ENCODE measurements around the gene NPSR1.

The NPSR1 gene

DNA sequence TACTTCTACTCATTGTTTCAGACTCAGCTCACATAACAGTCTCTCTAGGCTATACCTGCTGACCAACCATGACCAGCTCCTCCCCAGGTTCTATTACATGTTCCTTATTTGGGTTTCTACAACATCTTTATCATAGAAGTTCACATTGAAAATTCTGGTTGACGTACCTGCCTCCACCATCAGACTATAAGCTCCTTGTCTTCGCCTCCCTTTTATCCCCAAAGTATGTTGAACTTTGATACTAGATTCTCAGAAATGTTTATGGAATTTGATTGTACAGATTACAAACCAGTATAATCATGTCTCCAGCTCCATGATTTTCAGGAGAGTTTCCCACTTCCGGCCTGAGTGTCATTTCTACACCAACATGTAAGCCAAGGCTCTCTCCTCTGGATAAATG, 15.0 kb downstream of the NPSR1 start:
- no peak for DNase-seq (ENCODE audit: low read depth)
- TF ChIP-seq, protein P1, sequence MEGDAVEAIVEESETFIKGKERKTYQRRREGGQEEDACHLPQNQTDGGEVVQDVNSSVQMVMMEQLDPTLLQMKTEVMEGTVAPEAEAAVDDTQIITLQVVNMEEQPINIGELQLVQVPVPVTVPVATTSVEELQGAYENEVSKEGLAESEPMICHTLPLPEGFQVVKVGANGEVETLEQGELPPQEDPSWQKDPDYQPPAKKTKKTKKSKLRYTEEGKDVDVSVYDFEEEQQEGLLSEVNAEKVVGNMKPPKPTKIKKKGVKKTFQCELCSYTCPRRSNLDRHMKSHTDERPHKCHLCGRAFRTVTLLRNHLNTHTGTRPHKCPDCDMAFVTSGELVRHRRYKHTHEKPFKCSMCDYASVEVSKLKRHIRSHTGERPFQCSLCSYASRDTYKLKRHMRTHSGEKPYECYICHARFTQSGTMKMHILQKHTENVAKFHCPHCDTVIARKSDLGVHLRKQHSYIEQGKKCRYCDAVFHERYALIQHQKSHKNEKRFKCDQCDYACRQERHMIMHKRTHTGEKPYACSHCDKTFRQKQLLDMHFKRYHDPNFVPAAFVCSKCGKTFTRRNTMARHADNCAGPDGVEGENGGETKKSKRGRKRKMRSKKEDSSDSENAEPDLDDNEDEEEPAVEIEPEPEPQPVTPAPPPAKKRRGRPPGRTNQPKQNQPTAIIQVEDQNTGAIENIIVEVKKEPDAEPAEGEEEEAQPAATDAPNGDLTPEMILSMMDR (IDR thresholded peaks at IDR 0.05; ENCODE audit: insufficient read depth, low read depth, low read length, missing control alignments), result no peak
- H3K4me3 ChIP-seq (ENCODE audit: low read depth, low read length), result no peak overlapping the region

DNA sequence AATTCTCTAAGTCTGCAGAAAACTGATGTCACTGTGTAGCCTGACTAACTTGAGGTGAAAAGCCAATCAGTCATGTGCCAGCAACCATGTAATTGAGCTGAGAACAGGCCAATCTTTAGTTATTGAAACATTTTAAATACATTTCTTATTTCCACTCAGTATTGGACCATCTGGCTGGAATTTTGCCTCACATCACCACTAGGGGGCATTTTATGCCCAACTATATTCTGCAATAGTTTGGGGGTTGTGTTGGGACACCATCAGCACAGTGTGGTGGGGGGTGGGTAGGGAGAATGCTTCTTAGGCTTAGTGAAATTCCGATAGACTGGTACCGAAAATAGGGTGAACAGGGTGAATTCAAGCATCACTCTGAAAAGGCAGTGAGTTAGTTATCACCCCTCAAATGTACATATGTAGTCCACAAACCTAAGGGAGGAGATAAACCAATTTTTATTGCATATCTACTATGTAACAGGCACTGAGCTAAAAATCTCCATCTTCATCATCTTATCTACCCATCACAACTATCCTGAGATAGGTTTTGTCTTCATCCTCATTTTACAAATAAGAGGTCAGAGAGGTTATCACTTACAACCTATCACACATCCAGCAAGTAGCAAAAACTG, 17.8 kb downstream of the NPSR1 start:
- TF ChIP-seq, protein P1 (IDR thresholded peaks at IDR 0.05; ENCODE audit: insufficient read depth, low read depth, low read length, missing control alignments), result peak; percentile 65
- DNase-seq (ENCODE audit: low read depth), result peak; percentile 37

DNA sequence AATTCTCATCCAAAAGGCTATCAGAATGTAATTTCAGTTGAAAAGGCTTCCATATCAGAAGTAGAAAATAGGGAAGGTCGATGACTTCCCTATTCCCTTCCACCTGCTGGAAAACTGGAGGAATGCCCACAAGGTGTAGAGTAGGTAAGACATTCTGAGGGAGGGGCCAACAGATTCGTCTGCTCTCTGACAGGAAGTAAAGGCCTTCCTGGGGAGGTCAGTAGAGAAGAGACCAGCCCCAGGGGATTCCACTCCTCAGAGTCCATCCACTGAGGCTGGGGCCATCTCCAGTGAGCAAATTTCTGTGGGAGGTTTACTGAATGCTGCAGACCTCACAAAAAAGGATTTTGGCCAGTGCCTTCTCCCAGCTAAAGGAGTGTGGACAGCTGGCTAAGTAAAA, 19.5 kb downstream of the NPSR1 start:
- no peak for DNase-seq (ENCODE audit: low read depth)
- no peak overlapping the region for H3K4me3 ChIP-seq (ENCODE audit: low read depth, low read length)
- TF ChIP-seq, protein P1 (IDR thresholded peaks at IDR 0.05; ENCODE audit: insufficient read depth, low read depth, low read length, missing control alignments), result no peak

More for the DNA sequence above, 17.8 kb downstream of the NPSR1 start:
- no peak overlapping the region for H3K4me3 ChIP-seq (ENCODE audit: low read depth, low read length)

DNA sequence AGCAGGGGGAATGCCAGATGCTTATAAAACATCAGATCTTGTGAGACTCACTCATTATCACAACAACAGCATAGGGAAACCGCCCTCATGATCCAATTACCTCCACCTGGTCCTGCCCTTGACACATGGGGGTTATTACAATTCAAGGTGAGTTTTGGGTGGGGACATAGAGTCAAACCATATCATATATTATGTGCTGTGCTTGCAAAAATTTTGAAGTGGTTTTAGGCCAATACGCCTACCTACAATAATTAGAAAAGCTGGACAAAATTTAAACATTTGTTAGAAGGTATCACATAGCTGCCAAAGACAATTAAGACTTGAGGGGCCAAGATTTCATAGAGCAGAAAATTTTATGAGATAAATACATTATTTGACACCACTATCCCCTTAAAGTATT, 29.5 kb downstream of the NPSR1 start:
- no peak for DNase-seq (ENCODE audit: low read depth)

DNA sequence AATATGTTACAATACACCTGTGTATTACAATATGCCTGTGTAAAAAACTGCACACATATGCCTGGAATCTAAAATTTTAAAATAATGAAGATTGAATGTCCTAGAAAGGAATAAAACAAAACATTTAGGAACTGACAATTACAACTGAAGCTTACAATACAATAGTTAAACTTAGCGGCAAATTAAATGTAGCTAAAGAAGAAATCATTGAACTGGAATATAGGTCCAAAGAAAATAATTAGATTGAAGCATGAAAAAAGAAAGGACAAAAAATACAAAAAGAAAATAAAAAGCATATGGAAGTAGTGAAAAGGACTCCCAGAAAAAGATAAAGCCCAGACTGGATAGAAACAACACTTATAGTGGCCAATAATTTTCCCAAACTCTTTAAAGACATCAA, 38.4 kb downstream of the NPSR1 start:
- TF ChIP-seq, protein P1 (IDR thresholded peaks at IDR 0.05; ENCODE audit: insufficient read depth, low read depth, low read length, missing control alignments), result no peak
- H3K4me3 ChIP-seq (ENCODE audit: low read depth, low read length), result no peak overlapping the region
- no peak for DNase-seq (ENCODE audit: low read depth)

More for the DNA sequence above, 29.5 kb downstream of the NPSR1 start:
- TF ChIP-seq, protein P1 (IDR thresholded peaks at IDR 0.05; ENCODE audit: insufficient read depth, low read depth, low read length, missing control alignments), result no peak
- no peak overlapping the region for H3K4me3 ChIP-seq (ENCODE audit: low read depth, low read length)

DNA sequence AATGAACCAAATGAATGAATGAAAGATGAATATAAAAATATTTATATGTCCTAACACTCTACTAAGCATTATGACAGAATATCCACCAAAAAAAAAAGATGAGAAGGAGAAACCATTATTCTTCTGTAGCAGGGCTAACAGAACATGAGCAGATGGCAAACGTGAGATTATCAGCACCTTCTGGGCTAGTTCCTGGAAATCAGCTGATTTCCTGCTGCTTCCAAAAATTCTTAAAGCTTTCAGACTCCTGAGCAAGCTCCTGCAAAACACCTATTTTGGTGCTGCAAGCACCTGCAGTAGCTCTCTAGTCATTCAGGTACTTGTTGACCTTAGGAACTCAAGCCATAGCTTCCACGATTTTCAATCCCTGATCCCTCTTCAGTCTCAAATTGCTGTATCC, 51.8 kb downstream of the NPSR1 start:
- DNase-seq (ENCODE audit: low read depth), result no peak
- TF ChIP-seq, protein P1 (IDR thresholded peaks at IDR 0.05; ENCODE audit: insufficient read depth, low read depth, low read length, missing control alignments), result no peak
- no peak overlapping the region for H3K4me3 ChIP-seq (ENCODE audit: low read depth, low read length)

DNA sequence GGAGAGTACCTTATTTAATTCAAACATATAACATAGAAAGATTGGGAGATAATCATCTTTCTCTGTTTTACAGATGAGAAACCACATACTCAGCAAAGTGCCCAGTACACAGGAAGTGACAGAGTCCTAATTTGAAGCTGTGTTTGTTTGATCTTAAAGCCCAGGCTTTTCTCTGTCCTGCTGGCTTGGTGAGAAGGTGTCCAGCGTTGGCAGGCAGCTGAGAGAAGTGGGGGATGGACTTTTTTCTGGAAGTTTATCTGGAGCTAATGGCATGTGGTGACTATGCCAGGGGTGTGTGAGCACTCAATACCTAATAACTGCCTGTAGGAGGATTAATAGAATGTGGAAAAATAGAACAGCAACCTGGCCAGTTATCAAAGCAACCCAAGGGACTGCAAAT, 60.8 kb downstream of the NPSR1 start:
- TF ChIP-seq, protein P1 (IDR thresholded peaks at IDR 0.05; ENCODE audit: insufficient read depth, low read depth, low read length, missing control alignments), result no peak
- no peak for DNase-seq (ENCODE audit: low read depth)
- no peak overlapping the region for H3K4me3 ChIP-seq (ENCODE audit: low read depth, low read length)

Data from GM12865 (cell line).